GM21723 (cell line): Measurements from ENCODE around the gene SCUBE1.

ENCODE experiments used
- ATAC-seq: cut with Tn5 transposase; IDR thresholded peaks from one replicate; pipeline ENCODE4 v1.9.1; 2021; ENCODE audit warnings: mild to moderate bottlenecking, moderate library complexity; ENCODE audit not compliant: unreplicated experiment

SCUBE1 gene

DNA sequence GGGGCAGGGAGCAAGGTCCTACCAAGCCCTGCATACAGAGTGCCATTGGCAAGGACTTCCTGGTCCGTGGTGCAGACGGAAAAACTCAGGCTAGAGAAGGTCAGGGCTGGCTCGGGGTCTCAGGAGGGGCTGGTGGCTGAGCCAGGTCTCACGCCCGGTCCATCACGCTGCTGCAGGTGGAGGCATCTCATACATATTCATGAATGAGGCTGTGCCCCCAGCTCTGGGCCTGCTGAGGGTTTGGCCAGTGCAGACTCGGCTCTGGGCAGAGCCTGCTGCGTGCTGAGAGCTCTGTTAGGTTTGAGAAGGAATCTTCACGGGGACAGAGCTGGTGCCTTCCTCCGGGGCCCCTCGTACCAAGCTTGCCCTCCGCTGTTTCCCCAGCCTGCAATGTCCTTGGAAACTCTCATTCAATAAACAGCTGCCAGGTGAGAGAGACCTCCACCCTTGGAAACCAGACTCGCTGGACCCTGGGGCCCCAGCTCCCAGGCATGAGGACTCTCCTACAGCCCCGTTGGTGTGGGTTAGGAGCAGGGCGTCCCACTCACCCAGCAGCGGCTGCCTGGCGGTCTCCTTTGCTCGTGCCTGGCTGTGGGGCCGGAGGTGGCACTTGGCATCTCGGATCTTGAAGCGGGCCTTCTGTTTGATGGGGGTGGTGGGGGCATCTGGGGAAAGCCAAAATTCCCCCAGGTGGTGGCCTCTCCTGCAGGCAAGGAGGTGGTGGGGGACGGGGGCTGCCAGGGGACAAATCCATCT lies 122.4 kb downstream of the SCUBE1 start:
- no peak for ATAC-seq

GRCh38 chr22:43218786-43219185 lies 124.4 kb downstream of the SCUBE1 start:
- no peak for ATAC-seq

GRCh38 chr22:43217285-43218030 lies 125.7 kb downstream of the SCUBE1 start:
- no peak for ATAC-seq

GRCh38 chr22:43216738-43217137 lies 126.4 kb downstream of the SCUBE1 start:
- no peak for ATAC-seq

DNA sequence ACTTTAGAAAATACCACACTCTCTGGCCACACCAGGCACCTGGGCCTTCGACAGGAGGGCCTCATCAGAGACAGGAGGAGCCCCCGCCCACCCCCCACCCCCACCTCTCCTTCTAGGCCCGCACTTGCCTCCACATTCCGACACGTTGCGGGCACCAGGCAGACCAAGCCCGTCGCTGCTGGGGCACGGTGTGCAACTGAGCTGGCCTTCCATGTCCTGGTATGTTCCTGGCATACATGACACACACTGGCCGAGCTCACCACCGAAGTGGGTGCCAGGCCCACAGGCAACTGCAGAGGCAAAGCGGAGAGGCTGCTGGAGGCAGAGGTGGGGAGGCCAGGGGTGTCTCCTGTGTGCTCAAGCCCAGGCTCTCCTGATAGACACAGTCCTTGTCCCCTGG lies 129.2 kb downstream of the SCUBE1 start:
- no peak for ATAC-seq

- no peak for ATAC-seq
Measured at GRCh38 chr22:43213051-43213450, 130.1 kb downstream of the SCUBE1 start.

- no peak for ATAC-seq
Measured at GRCh38 chr22:43212434-43212952, 130.7 kb downstream of the SCUBE1 start.

DNA sequence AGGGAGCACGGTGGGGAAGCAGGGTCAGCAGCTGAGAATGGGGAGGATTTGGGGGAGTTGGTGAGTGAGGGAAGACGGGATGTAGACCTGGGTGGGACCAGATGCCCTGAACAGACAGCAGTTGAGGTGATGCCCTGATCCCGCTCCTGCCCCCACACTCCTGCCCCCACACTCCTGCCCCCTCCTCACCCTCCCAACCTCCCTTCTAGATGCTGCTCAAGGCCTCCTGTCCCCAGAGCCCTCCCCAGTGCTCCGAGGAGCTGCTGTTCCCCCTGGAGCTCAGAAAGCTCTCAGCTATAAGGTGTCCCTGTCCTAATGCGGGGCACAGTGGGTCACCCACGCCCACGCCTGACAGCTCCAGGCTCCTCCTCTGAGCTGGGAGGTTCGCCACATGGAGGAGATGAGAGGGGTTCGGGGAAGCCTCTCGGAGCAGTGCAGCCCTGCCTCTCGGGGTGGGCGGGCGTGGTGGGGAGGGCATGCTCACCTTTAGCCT lies 131.2 kb downstream of the SCUBE1 start:
- no peak for ATAC-seq

DNA sequence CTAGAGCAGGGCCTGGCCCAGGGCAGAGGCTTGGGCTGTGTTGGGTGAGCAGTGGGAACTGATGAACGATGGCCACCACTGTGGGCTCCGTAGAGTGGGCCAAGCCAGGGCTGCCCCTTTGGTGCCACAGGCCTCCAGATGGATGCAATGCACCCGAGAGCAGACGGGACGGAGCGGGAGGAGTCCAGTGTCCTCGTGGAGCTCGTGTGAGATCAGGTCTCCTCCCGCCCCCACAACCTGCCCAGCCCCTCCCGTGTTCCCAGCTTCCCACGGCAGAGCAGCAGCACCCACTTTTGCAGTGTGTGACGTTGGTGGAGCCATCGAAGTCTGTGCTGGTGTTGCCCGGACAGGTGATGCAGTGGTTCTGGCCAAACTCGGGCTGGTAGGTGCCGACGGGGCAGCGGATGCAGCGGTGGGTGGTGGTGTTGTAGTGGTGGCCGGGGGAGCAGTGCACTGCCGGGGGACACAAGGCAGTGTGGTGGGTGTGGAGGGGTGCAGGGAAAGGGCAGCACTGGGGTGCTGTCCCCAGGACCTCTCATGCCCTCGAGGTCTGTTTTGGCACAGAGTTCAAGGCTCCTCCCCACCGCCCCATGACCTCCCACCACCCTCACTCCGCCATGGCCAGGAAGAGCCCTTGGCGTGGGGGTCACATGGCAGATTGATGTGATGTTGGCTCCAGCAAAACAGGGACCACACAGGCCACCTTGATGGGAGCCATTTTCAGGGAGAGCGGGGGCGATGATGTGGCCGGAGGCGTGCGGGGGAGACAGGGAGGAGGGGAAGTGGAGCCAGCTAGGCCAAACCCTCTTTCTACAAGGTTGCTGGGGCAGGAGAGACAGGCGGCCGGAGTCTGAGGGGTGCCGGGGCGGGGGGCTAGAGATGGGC lies 132.3 kb downstream of the SCUBE1 start:
- no peak for ATAC-seq

DNA sequence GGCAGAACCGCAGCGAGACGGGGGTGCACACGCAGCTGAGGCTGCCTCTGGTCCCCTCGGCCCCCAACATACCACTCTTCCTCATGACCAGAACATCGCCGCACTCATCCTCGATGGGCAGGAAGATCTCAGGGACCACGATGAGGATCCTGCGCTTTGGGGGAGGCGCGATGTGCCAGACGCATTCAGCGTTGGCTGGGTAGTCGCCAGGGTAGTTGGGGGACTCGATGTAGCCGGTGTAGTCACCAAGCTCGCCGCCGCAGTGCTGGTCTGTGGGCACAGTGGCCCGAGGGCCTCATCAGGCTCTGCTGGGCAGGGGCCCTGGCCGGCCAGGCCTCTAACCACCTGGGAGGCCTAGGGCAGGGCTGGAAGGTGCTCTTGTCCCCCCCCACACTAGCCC lies 133.2 kb downstream of the SCUBE1 start:
- ATAC-seq = no peak

- ATAC-seq = no peak
Measured at GRCh38 chr22:43209523-43209890, 133.7 kb downstream of the SCUBE1 start.

- no peak for ATAC-seq
Measured at GRCh38 chr22:43208703-43209522, 134.3 kb downstream of the SCUBE1 start.

- ATAC-seq = no peak
Measured at GRCh38 chr22:43207849-43208702, 135.1 kb downstream of the SCUBE1 start.

- ATAC-seq = no peak
Measured at GRCh38 chr22:43207386-43207785, 135.8 kb downstream of the SCUBE1 start.

DNA sequence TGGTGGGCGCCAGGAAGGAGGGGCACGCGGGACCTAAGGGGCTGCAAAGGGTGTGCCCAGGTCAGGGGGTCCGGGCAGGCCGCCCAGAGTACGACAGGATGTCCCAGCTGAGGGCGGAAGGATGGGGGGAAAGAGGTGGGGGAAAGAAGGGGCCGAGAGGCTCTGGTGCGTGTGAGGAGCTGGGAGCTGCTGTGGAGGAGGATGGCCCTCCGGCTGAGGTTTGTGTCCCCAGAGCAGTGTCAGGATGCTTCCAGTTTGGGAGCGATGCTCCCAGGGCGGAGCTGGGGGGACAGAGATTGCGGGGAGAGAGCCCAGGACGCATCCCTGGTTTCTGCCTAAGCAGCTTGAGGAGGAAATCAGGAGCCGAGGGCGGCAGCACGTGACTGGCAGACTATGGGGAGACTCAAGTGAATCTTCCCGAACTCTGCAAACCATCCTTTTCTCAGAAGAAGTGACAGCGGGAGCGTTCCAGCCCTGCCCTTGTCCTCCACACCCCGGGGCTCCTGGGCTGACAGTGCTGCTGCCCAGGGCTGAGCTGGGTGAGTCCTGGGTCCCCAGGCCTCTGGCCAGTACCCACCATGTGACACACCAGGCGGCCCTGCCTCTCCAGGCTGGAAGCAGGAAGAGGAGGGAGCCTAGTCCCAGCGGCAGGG lies 136.5 kb downstream of the SCUBE1 start:
- ATAC-seq = no peak

- no peak for ATAC-seq
Measured at GRCh38 chr22:43205748-43206508, 137.2 kb downstream of the SCUBE1 start.

DNA sequence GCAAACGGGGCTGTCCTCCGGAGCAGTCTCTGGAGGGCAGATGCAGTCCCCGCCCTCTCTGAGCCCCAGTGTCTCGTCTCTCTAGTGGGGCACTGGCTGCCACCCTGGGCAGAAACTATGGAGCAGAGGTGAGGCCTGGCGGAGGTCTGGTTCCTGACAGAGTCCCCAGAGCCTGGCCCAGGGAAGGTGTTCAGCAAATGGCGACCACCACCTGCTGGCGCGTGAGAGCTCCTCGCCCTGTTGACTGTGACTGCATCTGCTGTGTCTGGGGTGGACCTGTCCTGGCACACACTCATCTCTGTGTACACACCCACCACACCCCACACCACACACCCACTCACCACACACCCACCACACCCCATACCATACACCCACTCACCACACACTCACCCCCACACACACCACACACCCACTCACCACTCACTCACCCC lies 137.9 kb downstream of the SCUBE1 start:
- no peak for ATAC-seq

GRCh38 chr22:43203471-43203981 lies 139.6 kb downstream of the SCUBE1 start:
- ATAC-seq = no peak
